Measurements from ENCODE around the gene GFRA4.

DNA sequence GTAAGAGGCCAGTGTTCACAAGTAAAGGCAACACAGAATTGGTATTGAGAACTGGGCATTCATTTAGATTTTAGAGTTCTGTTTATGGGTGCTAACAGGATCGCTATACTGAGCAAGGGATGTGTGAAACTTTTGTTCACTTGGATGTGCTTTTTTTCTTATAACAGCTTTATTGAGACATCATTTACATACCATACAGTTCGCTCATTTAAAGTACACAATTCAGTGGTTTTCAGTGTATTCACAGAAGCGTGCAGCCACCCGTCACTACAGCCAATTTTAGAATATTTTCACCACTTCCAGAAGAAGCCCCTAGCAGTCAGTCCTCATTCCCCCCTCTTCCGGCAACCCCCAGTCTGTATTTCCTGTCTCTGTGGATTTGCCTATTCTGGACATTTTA, 48.7 kb downstream of the GFRA4 start:
- no peak for TF ChIP-seq FOXM1 (IDR thresholded peaks at IDR 0.05; ENCODE audit: borderline replicate concordance, low read depth)
- TF ChIP-seq CEBPB (IDR thresholded peaks at IDR 0.05): no peak
- TF ChIP-seq EP300 (IDR thresholded peaks at IDR 0.05; ENCODE audit: borderline replicate concordance): no peak
- TF ChIP-seq, protein P1, sequence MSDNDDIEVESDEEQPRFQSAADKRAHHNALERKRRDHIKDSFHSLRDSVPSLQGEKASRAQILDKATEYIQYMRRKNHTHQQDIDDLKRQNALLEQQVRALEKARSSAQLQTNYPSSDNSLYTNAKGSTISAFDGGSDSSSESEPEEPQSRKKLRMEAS (IDR thresholded peaks at IDR 0.05): no peak
- no peak for TF ChIP-seq YY1 (IDR thresholded peaks at IDR 0.05; ENCODE audit: low read depth)
- TF ChIP-seq RAD21 (IDR thresholded peaks at IDR 0.05; ENCODE audit: low read depth): no peak
